Measurements from ENCODE around the gene ACYP2.

The ACYP2 gene

GRCh38 chr2:54164106-54164505, 48.7 kb downstream of the ACYP2 start:
- no peak for DNase-seq

- DNase-seq: no peak
These were observed 50.8 kb downstream of the ACYP2 start for GRCh38 chr2:54166121-54166773.

GRCh38 chr2:54176577-54176976, 61.2 kb downstream of the ACYP2 start:
- DNase-seq: no peak

- no peak for DNase-seq
These were observed 67.9 kb downstream of the ACYP2 start for GRCh38 chr2:54183281-54183680.

- no peak for DNase-seq
These were observed 68.6 kb downstream of the ACYP2 start for GRCh38 chr2:54183972-54184371.

GRCh38 chr2:54185105-54185504, 69.7 kb downstream of the ACYP2 start:
- DNase-seq: no peak

- no peak for DNase-seq
These were observed 71.9 kb downstream of the ACYP2 start for GRCh38 chr2:54187331-54187730.

- no peak for DNase-seq
These were observed 74.1 kb downstream of the ACYP2 start for GRCh38 chr2:54189539-54189938.

- no peak for DNase-seq
These were observed 76.1 kb downstream of the ACYP2 start for GRCh38 chr2:54191361-54192135.

GRCh38 chr2:54194761-54195750, 79.6 kb downstream of the ACYP2 start:
- DNase-seq: no peak

- DNase-seq: no peak
These were observed 81.2 kb downstream of the ACYP2 start for GRCh38 chr2:54196646-54197045.

- DNase-seq: no peak
These were observed 89.1 kb downstream of the ACYP2 start for GRCh38 chr2:54204476-54204875.

GRCh38 chr2:54206596-54206995, 91.2 kb downstream of the ACYP2 start:
- DNase-seq: no peak

GRCh38 chr2:54207666-54208195, 92.3 kb downstream of the ACYP2 start:
- DNase-seq: no peak

- DNase-seq: no peak
These were observed 93.2 kb downstream of the ACYP2 start for GRCh38 chr2:54208364-54209240.

GRCh38 chr2:54209379-54209778, 94.0 kb downstream of the ACYP2 start:
- DNase-seq: no peak

- no peak for DNase-seq
These were observed 97.0 kb downstream of the ACYP2 start for GRCh38 chr2:54212456-54212855.

- no peak for DNase-seq
These were observed 97.7 kb downstream of the ACYP2 start for GRCh38 chr2:54213082-54213481.

GRCh38 chr2:54224997-54225396, 109.6 kb downstream of the ACYP2 start:
- DNase-seq: no peak

- DNase-seq: no peak
These were observed 110.8 kb downstream of the ACYP2 start for GRCh38 chr2:54226260-54226659.

- no peak for DNase-seq
These were observed 112.4 kb downstream of the ACYP2 start for GRCh38 chr2:54227798-54228197.

- no peak for DNase-seq
These were observed 113.5 kb downstream of the ACYP2 start for GRCh38 chr2:54228945-54229344.
